Kidney (tissue), 14 donors: ENCODE results near the gene TFEC. TPM values are rescaled to one million over a fixed set of nuclear protein-coding genes. Genes with fewer than 3 reads are reported as not detected.

Experiments used
- DNase-seq, 5 donors: peaks; one replicate each; pipeline ENCODE4 v3.0.0-alpha.2; 2013 to 2020
- FAIRE-seq: peaks from 2 replicates; lab custom pipeline; 2012; peaks lifted over from hg19 to GRCh38; lab: Jason Lieb, UNC
- H3K27ac ChIP-seq, 2 donors: one replicate each; pipeline ENCODE4 v1.7.0; 2013; ENCODE audit warnings: low read depth in 2 of 2, low read length in 2 of 2, inconsistent platforms in 1 of 2
- H3K27me3 ChIP-seq: one replicate; pipeline ENCODE4 v1.7.1; 2013; ENCODE audit warnings: low read length, inconsistent platforms; ENCODE audit not compliant: control insufficient read depth, insufficient read depth
- H3K36me3 ChIP-seq, 3 donors: one replicate each; pipeline versions ENCODE4 v1.7.0 to v1.7.1; 2013; ENCODE audit warnings: low read length in 3 of 3, control low read depth in 1 of 3, inconsistent platforms in 1 of 3; ENCODE audit not compliant: insufficient read depth in 3 of 3, control insufficient read depth in 2 of 3
- H3K4me1 ChIP-seq, 3 donors: one replicate each; pipeline versions ENCODE4 v1.7.0 to v1.7.1; 2013; ENCODE audit warnings: low read length in 3 of 3, inconsistent platforms in 1 of 3, low read depth in 1 of 3; ENCODE audit not compliant: control insufficient read depth in 2 of 3, insufficient read depth in 2 of 3
- H3K4me3 ChIP-seq, 3 donors: one replicate each; pipeline versions ENCODE4 v1.7.0 to v1.8.1; 2013; ENCODE audit warnings: low read length in 3 of 3, control low read depth in 1 of 3, inconsistent platforms in 1 of 3
- H3K9ac ChIP-seq, 3 donors: one replicate each; pipeline versions ENCODE4 v1.7.0 to v1.7.1; 2013; ENCODE audit warnings: low read length in 3 of 3, control low read depth in 1 of 3, inconsistent platforms in 1 of 3
- H3K9me3 ChIP-seq, 3 donors: one replicate each; pipeline versions ENCODE4 v1.7.0 to v1.7.1; 2013; ENCODE audit warnings: low read length in 3 of 3, control low read depth in 1 of 3, inconsistent platforms in 1 of 3; ENCODE audit not compliant: control insufficient read depth in 2 of 3, insufficient read depth in 1 of 3
- CTCF ChIP-seq: IDR thresholded peaks from 3 replicates; pipeline ENCODE4 v1.5.1; 2012; ENCODE audit warnings: mild to moderate bottlenecking, moderate library complexity, borderline replicate concordance; ENCODE audit not compliant: insufficient read depth; ENCODE audit errors: extremely low read depth
- intact Hi-C: fragments of 100-400 bp; cut with DNase I; formaldehyde crosslinking; loops from one replicate; pipeline ENCODE4 v1.11.1; 2022
- polyA plus RNA-seq: library from polyadenylated mRNA; stranded (reverse); fragments of 350-450 nt; fragmentation: Illumina TruSeq; extraction: RNeasy Lipid Tissue Mini Kit (QIAGEN cat#74804); gene quantifications from one replicate; pipeline ENCODE4 v1.2.3, GENCODE V29; 2014; ENCODE audit warnings: low read depth, low replicate concordance; ENCODE audit not compliant: insufficient read depth
- total RNA-seq: library from RNA; stranded (reverse); fragmentation: NEBNext Ultra II Directional; extraction: Animal tissue kit (Norgen Biotek cat#: 25700); gene quantifications from one replicate; pipeline ENCODE4 v1.2.1, GENCODE V29; 2021
- donor health status: control.
- donor health status: control.
- donor health status: control.
- donor health status: control.
- donor health status: control.
- donor health status: DM: yes; HTN: yes; CAD: no.
- donor health status: Normal renal cell carcinoma (clear cell type).

TFEC gene
- total and polyA plus RNA-seq, 2 donors from 2014 or later = 10.0 to 14.4 TPM

- H3K9ac ChIP-seq = no peak overlapping the region
- FAIRE-seq = no peak
Measured at GRCh38 chr7:115953592-115954255, 76.8 kb downstream of the TFEC start.

GRCh38 chr7:115952832-115953231 lies 77.7 kb downstream of the TFEC start:
- H3K4me1 ChIP-seq = no peaks in the 10 kb centered on the region
- H3K36me3 ChIP-seq = no peaks in the 10 kb centered on the region
- no peak for TF ChIP-seq CTCF
- no peak for FAIRE-seq
- H3K9me3 ChIP-seq = no peaks in the 10 kb centered on the region
- H3K27me3 ChIP-seq = no peaks in the 10 kb centered on the region
- DNase-seq = no peak
- H3K9ac ChIP-seq = no peak overlapping the region
- intact Hi-C loops = no loop called here
- H3K4me3 ChIP-seq = no peak overlapping the region
- H3K27ac ChIP-seq = no peak overlapping the region

More at GRCh38 chr7:115953592-115954255, 76.8 kb downstream of the TFEC start:
- H3K9me3 ChIP-seq = no peaks in the 10 kb centered on the region
- H3K36me3 ChIP-seq = no peaks in the 10 kb centered on the region
- no peaks in the 10 kb centered on the region for H3K4me1 ChIP-seq
- intact Hi-C loops = no loop called here
- DNase-seq = no peak
- no peak for TF ChIP-seq CTCF
- H3K27me3 ChIP-seq = no peaks in the 10 kb centered on the region
- no peak overlapping the region for H3K27ac ChIP-seq
- no peak overlapping the region for H3K4me3 ChIP-seq

GRCh38 chr7:115951547-115951946 lies 79.0 kb downstream of the TFEC start:
- FAIRE-seq (no peak), DNase-seq (no peak)
- Histone ChIP-seq H3K9me3 (no peaks in the 10 kb centered on the region), H3K27ac (no peak overlapping the region), H3K4me3 (no peak overlapping the region), H3K27me3 (no peaks in the 10 kb centered on the region), H3K9ac (no peak overlapping the region), H3K4me1 (no peaks in the 10 kb centered on the region), H3K36me3 (no peaks in the 10 kb centered on the region)
- TF ChIP-seq CTCF = no peak
- intact Hi-C loops = no loop called here
